Hematopoietic multipotent progenitor cell treated with erythropoietin and hydrocortisone succinate and interleukin-3 and kit ligand, for 8 days (in vitro differentiated cells): ENCODE data around the gene CENPK.
"Not testable (repeated sequence)": the region's sequence is repeated elsewhere in the genome, so short reads cannot be mapped to it uniquely, and the experiment has no call there.

Source experiments
- DNase-seq: peaks from one replicate; pipeline ENCODE4 v3.0.0-alpha.2; 2015

Gene CENPK

GRCh38 chr5:65506961-65507360, 56.0 kb downstream of the CENPK start:
- no peak for DNase-seq

- no peak for DNase-seq
These were observed 73.8 kb downstream of the CENPK start for GRCh38 chr5:65489119-65489518.

GRCh38 chr5:65488038-65488687, 74.8 kb downstream of the CENPK start:
- DNase-seq, result peak; percentile 20

- not testable (repeated sequence) for DNase-seq
These were observed 76.2 kb downstream of the CENPK start for GRCh38 chr5:65486803-65487202.

- DNase-seq, result no peak
These were observed 77.6 kb downstream of the CENPK start for GRCh38 chr5:65485405-65485804.

GRCh38 chr5:65483546-65484346, 79.2 kb downstream of the CENPK start:
- peak; percentile 79 for DNase-seq

GRCh38 chr5:65482736-65483545, 80.0 kb downstream of the CENPK start:
- DNase-seq, result peak; percentile 49

GRCh38 chr5:65482296-65482735, 80.7 kb downstream of the CENPK start:
- peak; percentile 46 for DNase-seq

GRCh38 chr5:65481635-65482295, 81.2 kb downstream of the CENPK start, which contains the start of gene ADAMTS6:
Gene ADAMTS6, minus strand, starts transcription at chr5:65481920. Its CDS starts 8,247 bp downstream, at chr5:65473673.
- peak; percentile 90 for DNase-seq

- DNase-seq, result no peak
These were observed 81.8 kb downstream of the CENPK start for GRCh38 chr5:65481171-65481581.

- DNase-seq, result peak; percentile 67
These were observed 82.6 kb downstream of the CENPK start for GRCh38 chr5:65480306-65480865.

- DNase-seq, result no peak
These were observed 83.4 kb downstream of the CENPK start for GRCh38 chr5:65479527-65479926.

GRCh38 chr5:65478336-65478735, 84.6 kb downstream of the CENPK start:
- DNase-seq, result no peak

GRCh38 chr5:65475895-65476294, 87.1 kb downstream of the CENPK start:
- DNase-seq, result no peak

GRCh38 chr5:65475336-65475735, 87.6 kb downstream of the CENPK start:
- DNase-seq, result no peak

GRCh38 chr5:65474130-65474711, 88.7 kb downstream of the CENPK start:
- DNase-seq, result no peak

GRCh38 chr5:65468633-65469032, 94.3 kb downstream of the CENPK start:
- no peak for DNase-seq
